ENCODE results near the gene RSPH1. TPM values are rescaled to one million over a fixed set of nuclear protein-coding genes. Genes with fewer than 3 reads are reported as not detected.

The RSPH1 gene
- total and polyA plus RNA-seq, 2 of the 8 experiments (the other 6 are each of a cell fraction or from before 2014, with no cell fraction given): 0.24 TPM; not detected in 1

DNA sequence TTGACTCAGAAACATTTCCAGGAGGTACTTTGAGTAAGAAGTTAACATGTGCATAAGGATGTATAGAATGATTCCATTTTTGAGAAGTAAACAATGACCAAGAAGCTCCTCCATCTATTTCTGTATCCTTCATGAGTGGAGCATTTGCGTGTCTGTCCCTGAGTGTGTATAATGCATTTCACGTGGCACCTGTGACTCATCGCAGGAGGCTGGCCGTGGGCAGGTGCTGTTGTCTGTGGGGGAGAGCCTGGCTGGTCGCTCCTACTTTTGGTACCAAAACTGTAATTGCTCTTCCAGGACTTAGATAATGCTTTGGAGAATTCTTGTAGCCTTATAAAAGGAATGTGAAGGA lies 34.1 kb upstream of the RSPH1 start (continued):
- TF ChIP-seq, protein P1, sequence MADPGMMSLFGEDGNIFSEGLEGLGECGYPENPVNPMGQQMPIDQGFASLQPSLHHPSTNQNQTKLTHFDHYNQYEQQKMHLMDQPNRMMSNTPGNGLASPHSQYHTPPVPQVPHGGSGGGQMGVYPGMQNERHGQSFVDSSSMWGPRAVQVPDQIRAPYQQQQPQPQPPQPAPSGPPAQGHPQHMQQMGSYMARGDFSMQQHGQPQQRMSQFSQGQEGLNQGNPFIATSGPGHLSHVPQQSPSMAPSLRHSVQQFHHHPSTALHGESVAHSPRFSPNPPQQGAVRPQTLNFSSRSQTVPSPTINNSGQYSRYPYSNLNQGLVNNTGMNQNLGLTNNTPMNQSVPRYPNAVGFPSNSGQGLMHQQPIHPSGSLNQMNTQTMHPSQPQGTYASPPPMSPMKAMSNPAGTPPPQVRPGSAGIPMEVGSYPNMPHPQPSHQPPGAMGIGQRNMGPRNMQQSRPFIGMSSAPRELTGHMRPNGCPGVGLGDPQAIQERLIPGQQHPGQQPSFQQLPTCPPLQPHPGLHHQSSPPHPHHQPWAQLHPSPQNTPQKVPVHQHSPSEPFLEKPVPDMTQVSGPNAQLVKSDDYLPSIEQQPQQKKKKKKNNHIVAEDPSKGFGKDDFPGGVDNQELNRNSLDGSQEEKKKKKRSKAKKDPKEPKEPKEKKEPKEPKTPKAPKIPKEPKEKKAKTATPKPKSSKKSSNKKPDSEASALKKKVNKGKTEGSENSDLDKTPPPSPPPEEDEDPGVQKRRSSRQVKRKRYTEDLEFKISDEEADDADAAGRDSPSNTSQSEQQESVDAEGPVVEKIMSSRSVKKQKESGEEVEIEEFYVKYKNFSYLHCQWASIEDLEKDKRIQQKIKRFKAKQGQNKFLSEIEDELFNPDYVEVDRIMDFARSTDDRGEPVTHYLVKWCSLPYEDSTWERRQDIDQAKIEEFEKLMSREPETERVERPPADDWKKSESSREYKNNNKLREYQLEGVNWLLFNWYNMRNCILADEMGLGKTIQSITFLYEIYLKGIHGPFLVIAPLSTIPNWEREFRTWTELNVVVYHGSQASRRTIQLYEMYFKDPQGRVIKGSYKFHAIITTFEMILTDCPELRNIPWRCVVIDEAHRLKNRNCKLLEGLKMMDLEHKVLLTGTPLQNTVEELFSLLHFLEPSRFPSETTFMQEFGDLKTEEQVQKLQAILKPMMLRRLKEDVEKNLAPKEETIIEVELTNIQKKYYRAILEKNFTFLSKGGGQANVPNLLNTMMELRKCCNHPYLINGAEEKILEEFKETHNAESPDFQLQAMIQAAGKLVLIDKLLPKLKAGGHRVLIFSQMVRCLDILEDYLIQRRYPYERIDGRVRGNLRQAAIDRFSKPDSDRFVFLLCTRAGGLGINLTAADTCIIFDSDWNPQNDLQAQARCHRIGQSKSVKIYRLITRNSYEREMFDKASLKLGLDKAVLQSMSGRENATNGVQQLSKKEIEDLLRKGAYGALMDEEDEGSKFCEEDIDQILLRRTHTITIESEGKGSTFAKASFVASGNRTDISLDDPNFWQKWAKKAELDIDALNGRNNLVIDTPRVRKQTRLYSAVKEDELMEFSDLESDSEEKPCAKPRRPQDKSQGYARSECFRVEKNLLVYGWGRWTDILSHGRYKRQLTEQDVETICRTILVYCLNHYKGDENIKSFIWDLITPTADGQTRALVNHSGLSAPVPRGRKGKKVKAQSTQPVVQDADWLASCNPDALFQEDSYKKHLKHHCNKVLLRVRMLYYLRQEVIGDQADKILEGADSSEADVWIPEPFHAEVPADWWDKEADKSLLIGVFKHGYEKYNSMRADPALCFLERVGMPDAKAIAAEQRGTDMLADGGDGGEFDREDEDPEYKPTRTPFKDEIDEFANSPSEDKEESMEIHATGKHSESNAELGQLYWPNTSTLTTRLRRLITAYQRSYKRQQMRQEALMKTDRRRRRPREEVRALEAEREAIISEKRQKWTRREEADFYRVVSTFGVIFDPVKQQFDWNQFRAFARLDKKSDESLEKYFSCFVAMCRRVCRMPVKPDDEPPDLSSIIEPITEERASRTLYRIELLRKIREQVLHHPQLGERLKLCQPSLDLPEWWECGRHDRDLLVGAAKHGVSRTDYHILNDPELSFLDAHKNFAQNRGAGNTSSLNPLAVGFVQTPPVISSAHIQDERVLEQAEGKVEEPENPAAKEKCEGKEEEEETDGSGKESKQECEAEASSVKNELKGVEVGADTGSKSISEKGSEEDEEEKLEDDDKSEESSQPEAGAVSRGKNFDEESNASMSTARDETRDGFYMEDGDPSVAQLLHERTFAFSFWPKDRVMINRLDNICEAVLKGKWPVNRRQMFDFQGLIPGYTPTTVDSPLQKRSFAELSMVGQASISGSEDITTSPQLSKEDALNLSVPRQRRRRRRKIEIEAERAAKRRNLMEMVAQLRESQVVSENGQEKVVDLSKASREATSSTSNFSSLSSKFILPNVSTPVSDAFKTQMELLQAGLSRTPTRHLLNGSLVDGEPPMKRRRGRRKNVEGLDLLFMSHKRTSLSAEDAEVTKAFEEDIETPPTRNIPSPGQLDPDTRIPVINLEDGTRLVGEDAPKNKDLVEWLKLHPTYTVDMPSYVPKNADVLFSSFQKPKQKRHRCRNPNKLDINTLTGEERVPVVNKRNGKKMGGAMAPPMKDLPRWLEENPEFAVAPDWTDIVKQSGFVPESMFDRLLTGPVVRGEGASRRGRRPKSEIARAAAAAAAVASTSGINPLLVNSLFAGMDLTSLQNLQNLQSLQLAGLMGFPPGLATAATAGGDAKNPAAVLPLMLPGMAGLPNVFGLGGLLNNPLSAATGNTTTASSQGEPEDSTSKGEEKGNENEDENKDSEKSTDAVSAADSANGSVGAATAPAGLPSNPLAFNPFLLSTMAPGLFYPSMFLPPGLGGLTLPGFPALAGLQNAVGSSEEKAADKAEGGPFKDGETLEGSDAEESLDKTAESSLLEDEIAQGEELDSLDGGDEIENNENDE (IDR thresholded peaks at IDR 0.05; ENCODE audit: insufficient replicate concordance, low read length): no peak
- TF ChIP-seq, protein P2, sequence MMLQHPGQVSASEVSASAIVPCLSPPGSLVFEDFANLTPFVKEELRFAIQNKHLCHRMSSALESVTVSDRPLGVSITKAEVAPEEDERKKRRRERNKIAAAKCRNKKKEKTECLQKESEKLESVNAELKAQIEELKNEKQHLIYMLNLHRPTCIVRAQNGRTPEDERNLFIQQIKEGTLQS (IDR thresholded peaks at IDR 0.05; ENCODE audit: insufficient read depth, low read depth, low read length): no peak
- TF ChIP-seq CBX5 (IDR thresholded peaks at IDR 0.05; ENCODE audit: low read depth, low read length): no peak
- TF ChIP-seq YY1 (IDR thresholded peaks at IDR 0.05; ENCODE audit: low read depth, low read length): no peak
- no peak for TF ChIP-seq RNF2 (IDR thresholded peaks at IDR 0.05; ENCODE audit: borderline replicate concordance, low read depth, low read length, missing control alignments, poor library complexity, severe bottlenecking)
- no peak for TF ChIP-seq SIX5 (IDR thresholded peaks at IDR 0.05; ENCODE audit: low read depth, low read length)
- TF ChIP-seq, protein P3, sequence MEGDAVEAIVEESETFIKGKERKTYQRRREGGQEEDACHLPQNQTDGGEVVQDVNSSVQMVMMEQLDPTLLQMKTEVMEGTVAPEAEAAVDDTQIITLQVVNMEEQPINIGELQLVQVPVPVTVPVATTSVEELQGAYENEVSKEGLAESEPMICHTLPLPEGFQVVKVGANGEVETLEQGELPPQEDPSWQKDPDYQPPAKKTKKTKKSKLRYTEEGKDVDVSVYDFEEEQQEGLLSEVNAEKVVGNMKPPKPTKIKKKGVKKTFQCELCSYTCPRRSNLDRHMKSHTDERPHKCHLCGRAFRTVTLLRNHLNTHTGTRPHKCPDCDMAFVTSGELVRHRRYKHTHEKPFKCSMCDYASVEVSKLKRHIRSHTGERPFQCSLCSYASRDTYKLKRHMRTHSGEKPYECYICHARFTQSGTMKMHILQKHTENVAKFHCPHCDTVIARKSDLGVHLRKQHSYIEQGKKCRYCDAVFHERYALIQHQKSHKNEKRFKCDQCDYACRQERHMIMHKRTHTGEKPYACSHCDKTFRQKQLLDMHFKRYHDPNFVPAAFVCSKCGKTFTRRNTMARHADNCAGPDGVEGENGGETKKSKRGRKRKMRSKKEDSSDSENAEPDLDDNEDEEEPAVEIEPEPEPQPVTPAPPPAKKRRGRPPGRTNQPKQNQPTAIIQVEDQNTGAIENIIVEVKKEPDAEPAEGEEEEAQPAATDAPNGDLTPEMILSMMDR (IDR thresholded peaks at IDR 0.05; ENCODE audit: control extremely low read depth in 1 of 3, insufficient read depth in 1 of 3, low read depth in 1 of 3, low read length in 3 of 3): no peak
- no peak for TF ChIP-seq MAFK (IDR thresholded peaks at IDR 0.05; ENCODE audit: low read depth, low read length)
- no peak for TF ChIP-seq SIRT6 (IDR thresholded peaks at IDR 0.05; ENCODE audit: low read length)

Data from H1 (cell line).